Astrocyte (in vitro differentiated cells and primary cell): Measurements from ENCODE around the gene SH3TC2. TPM values are rescaled to one million over a fixed set of nuclear protein-coding genes. Genes with fewer than 3 reads are reported as not detected.

ENCODE experiments used
- DNase-seq: peaks from one replicate; pipeline ENCODE4 v3.0.0-alpha.2; 2010; ENCODE audit warnings: low read depth
- FAIRE-seq: peaks from 2 replicates; lab custom pipeline; 2011; peaks lifted over from hg19 to GRCh38; lab: Jason Lieb, UNC
- H2AFZ ChIP-seq: 2 replicates; pipeline ENCODE4 v1.6.0; 2012; ENCODE audit warnings: low read depth, low read length, inconsistent platforms
- H3K27ac ChIP-seq: 2 replicates; pipeline ENCODE4 v1.5.1; 2011; ENCODE audit warnings: low read depth, low read length, inconsistent platforms
- H3K27me3 ChIP-seq: 2 replicates; pipeline ENCODE4 v1.6.0; 2011; ENCODE audit warnings: low read length, inconsistent platforms; ENCODE audit not compliant: insufficient read depth
- H3K36me3 ChIP-seq: 2 replicates; pipeline ENCODE4 v1.5.1; 2011; ENCODE audit warnings: low read length, inconsistent platforms; ENCODE audit not compliant: insufficient read depth
- H3K4me1 ChIP-seq: 2 replicates; pipeline ENCODE4 v1.5.1; 2011; ENCODE audit warnings: low read length, inconsistent platforms; ENCODE audit not compliant: insufficient read depth
- H3K4me2 ChIP-seq: 2 replicates; pipeline ENCODE4 v1.6.0; 2012; ENCODE audit warnings: low read length, inconsistent platforms
- H3K4me3 ChIP-seq: 2 replicates; pipeline ENCODE4 v1.5.1; 2011; ENCODE audit warnings: low read depth, mild to moderate bottlenecking, low read length, inconsistent platforms; ENCODE audit not compliant: insufficient read depth
- H3K79me2 ChIP-seq: 2 replicates; pipeline ENCODE4 v1.6.0; 2012; ENCODE audit warnings: mild to moderate bottlenecking, low read length, inconsistent platforms; ENCODE audit not compliant: insufficient read depth
- H3K9ac ChIP-seq: 2 replicates; pipeline ENCODE4 v1.6.0; 2012; ENCODE audit warnings: mild to moderate bottlenecking, low read length, inconsistent platforms
- H3K9me3 ChIP-seq: 2 replicates; pipeline ENCODE4 v1.5.1; 2012; ENCODE audit warnings: low read depth, mild to moderate bottlenecking, low read length, inconsistent platforms; ENCODE audit not compliant: insufficient read depth
- H4K20me1 ChIP-seq: 2 replicates; pipeline ENCODE4 v1.6.0; 2012; ENCODE audit warnings: low read length, inconsistent platforms; ENCODE audit not compliant: insufficient read depth
- H3K27ac Mint-ChIP-seq: one replicate; pipeline ENCODE4 v1.8.0; 2021; ENCODE audit warnings: mild to moderate bottlenecking, mixed read lengths; ENCODE audit not compliant: unreplicated experiment
- H3K27me3 Mint-ChIP-seq: one replicate; pipeline ENCODE4 v1.8.0; 2021; ENCODE audit warnings: low read depth, mixed read lengths; ENCODE audit not compliant: unreplicated experiment
- H3K36me3 Mint-ChIP-seq: one replicate; pipeline ENCODE4 v1.8.0; 2021; ENCODE audit warnings: low read depth, mixed read lengths; ENCODE audit not compliant: unreplicated experiment
- H3K4me1 Mint-ChIP-seq: one replicate; pipeline ENCODE4 v1.8.0; 2021; ENCODE audit warnings: low read depth, mixed read lengths; ENCODE audit not compliant: unreplicated experiment
- H3K4me3 Mint-ChIP-seq: one replicate; pipeline ENCODE4 v1.8.0; 2021; ENCODE audit warnings: mild to moderate bottlenecking, moderate library complexity, mixed read lengths; ENCODE audit not compliant: unreplicated experiment
- H3K9me3 Mint-ChIP-seq: one replicate; pipeline ENCODE4 v1.8.0; 2021; ENCODE audit warnings: mild to moderate bottlenecking, mixed read lengths; ENCODE audit not compliant: unreplicated experiment
- EZH2 ChIP-seq: IDR thresholded peaks from 2 replicates; pipeline ENCODE4 v1.6.1; 2012; ENCODE audit warnings: mild to moderate bottlenecking, low read length, inconsistent platforms; ENCODE audit not compliant: insufficient read depth
- total RNA-seq: library from RNA; stranded (reverse); gene quantifications from 2 replicates; pipeline ENCODE4 v1.2.1, GENCODE V29; 2021
- TF ChIP-seq, protein P1 (sequence below): IDR thresholded peaks from 2 replicates; pipeline ENCODE4 v1.5.1; 2011; ENCODE audit warnings: low read depth, mild to moderate bottlenecking, inconsistent platforms, low read length, moderate library complexity; ENCODE audit not compliant: insufficient read depth

The SH3TC2 gene
- total RNA-seq, 1 donor from 2014 or later, result 2.6 TPM

DNA sequence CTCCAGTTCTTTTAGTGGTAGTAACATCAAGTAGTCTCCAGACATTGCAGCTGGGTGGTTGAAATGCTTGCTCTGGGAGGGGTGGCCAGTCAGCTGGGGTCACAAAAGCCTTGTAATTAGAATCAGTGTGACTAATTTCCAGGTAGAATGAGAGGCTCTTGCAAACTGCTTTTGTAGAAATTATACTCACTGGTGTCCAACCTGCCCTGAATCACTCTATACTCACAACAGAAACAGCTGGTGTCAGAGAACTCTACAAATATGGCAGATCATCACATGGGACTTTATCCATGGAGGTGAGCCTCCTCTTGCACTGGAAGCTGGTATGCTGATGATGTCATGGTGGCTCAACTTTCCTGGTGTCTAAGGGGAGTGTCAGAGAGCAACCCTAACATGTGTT is 71.3 kb downstream of the SH3TC2 start:
- Mint-ChIP-seq H3K4me1 (peaks cover 15% of the 10 kb centered on the region), H3K27ac (no peak overlapping the region), H3K27me3 (no peaks in the 10 kb centered on the region), H3K9me3 (no peaks in the 10 kb centered on the region), H3K36me3 (no peaks in the 10 kb centered on the region), H3K4me3 (no peak overlapping the region)
- Histone ChIP-seq H3K4me1 (peaks cover 4% of the 10 kb centered on the region), H4K20me1 (no peaks in the 10 kb centered on the region), H3K4me3 (no peak overlapping the region), H3K9me3 (no peaks in the 10 kb centered on the region), H3K9ac (no peak overlapping the region), H2AFZ (no peak overlapping the region), H3K27ac (no peak overlapping the region), H3K79me2 (no peaks in the 10 kb centered on the region), H3K36me3 (no peaks in the 10 kb centered on the region), H3K27me3 (peaks cover 4% of the 10 kb centered on the region), H3K4me2 (no peak overlapping the region)
- DNase-seq, result no peak
- no peak for FAIRE-seq
- TF ChIP-seq, protein P1, sequence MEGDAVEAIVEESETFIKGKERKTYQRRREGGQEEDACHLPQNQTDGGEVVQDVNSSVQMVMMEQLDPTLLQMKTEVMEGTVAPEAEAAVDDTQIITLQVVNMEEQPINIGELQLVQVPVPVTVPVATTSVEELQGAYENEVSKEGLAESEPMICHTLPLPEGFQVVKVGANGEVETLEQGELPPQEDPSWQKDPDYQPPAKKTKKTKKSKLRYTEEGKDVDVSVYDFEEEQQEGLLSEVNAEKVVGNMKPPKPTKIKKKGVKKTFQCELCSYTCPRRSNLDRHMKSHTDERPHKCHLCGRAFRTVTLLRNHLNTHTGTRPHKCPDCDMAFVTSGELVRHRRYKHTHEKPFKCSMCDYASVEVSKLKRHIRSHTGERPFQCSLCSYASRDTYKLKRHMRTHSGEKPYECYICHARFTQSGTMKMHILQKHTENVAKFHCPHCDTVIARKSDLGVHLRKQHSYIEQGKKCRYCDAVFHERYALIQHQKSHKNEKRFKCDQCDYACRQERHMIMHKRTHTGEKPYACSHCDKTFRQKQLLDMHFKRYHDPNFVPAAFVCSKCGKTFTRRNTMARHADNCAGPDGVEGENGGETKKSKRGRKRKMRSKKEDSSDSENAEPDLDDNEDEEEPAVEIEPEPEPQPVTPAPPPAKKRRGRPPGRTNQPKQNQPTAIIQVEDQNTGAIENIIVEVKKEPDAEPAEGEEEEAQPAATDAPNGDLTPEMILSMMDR, result no peak

DNA sequence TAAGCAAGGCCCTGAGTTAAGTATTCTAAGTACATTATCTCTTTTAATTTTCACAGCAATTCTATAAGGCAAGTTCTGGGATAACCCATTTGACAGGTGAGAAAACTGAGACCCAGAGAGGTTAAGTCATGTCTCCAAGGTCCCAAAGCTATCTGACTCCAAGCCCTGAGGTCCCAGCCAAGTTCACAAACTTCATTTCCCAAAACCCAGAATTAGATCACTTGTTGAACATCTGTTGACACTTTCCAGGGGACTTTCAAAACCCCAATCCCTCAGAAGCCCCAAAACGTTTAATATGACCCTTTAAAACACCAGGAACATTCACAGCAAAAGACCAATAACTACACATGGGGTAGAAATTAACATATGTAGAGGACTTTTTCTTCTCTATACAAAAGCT is 72.0 kb downstream of the SH3TC2 start:
- no peak overlapping the region for H3K27ac Mint-ChIP-seq
- no peaks in the 10 kb centered on the region for H3K9me3 Mint-ChIP-seq
- H3K4me1 Mint-ChIP-seq, result peaks cover 17% of the 10 kb centered on the region
- no peaks in the 10 kb centered on the region for H3K36me3 Mint-ChIP-seq
- H3K9ac ChIP-seq, result no peak overlapping the region
- TF ChIP-seq, protein P1, result no peak
- no peak for TF ChIP-seq EZH2
- H3K27me3 ChIP-seq, result peaks cover 4% of the 10 kb centered on the region
- no peaks in the 10 kb centered on the region for H3K9me3 ChIP-seq
- H3K4me2 ChIP-seq, result no peak overlapping the region
- H2AFZ ChIP-seq, result no peak overlapping the region
- DNase-seq (no peak), FAIRE-seq (no peak)
- no peaks in the 10 kb centered on the region for H3K27me3 Mint-ChIP-seq
- H3K36me3 ChIP-seq, result no peaks in the 10 kb centered on the region
- no peaks in the 10 kb centered on the region for H4K20me1 ChIP-seq
- H3K4me1 ChIP-seq, result peaks cover 4% of the 10 kb centered on the region
- H3K4me3 ChIP-seq, result no peak overlapping the region
- no peaks in the 10 kb centered on the region for H3K79me2 ChIP-seq
- H3K27ac ChIP-seq, result no peak overlapping the region
- no peak overlapping the region for H3K4me3 Mint-ChIP-seq

DNA sequence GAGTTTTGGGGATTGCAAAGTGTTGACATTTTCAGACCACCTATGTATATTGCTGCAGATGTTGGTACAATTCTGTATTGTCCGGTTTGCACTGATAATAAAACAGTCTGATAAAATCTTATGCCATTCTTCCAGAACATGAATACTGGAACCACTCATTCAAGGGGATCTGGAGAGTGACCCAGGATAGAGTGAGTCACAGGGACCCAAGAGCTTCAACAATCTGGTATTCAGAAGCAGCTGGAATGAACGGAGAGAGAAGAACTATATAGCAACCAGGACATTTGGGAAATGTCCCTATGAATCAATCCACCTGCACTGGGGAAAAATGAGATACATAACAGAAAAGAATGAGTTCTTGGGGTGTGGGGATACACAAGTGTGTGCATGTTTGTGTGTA is 73.3 kb downstream of the SH3TC2 start:
- Mint-ChIP-seq H3K4me1 (peaks cover 17% of the 10 kb centered on the region), H3K36me3 (no peaks in the 10 kb centered on the region), H3K27ac (no peak overlapping the region), H3K27me3 (no peaks in the 10 kb centered on the region), H3K9me3 (no peaks in the 10 kb centered on the region), H3K4me3 (no peak overlapping the region)
- Histone ChIP-seq H4K20me1 (no peaks in the 10 kb centered on the region), H3K4me1 (peaks cover 6% of the 10 kb centered on the region), H3K27me3 (peaks cover 4% of the 10 kb centered on the region), H3K4me2 (no peak overlapping the region), H2AFZ (no peak overlapping the region), H3K79me2 (no peaks in the 10 kb centered on the region), H3K4me3 (no peak overlapping the region), H3K36me3 (no peaks in the 10 kb centered on the region), H3K27ac (no peak overlapping the region), H3K9me3 (no peaks in the 10 kb centered on the region), H3K9ac (no peak overlapping the region)
- DNase-seq (no peak), FAIRE-seq (no peak)
- no peak for TF ChIP-seq EZH2
- TF ChIP-seq, protein P1, result no peak
